CD4-positive, alpha-beta T cell treated with Interleukin-15 for 4 hours (primary cell): ENCODE data around the gene BEND5.

Source experiments
- DNase-seq: peaks from one replicate; pipeline ENCODE4 v3.0.0-alpha.2; 2020; ENCODE audit warnings: low spot score

Gene BEND5

GRCh38 chr1:48765335-48765734 lies 11.4 kb downstream of the BEND5 start:
- DNase-seq = no peak

GRCh38 chr1:48761986-48762385 lies 14.7 kb downstream of the BEND5 start:
- no peak for DNase-seq

- no peak for DNase-seq
Measured at GRCh38 chr1:48761411-48761810, 15.3 kb downstream of the BEND5 start.

GRCh38 chr1:48760857-48761256 lies 15.8 kb downstream of the BEND5 start:
- no peak for DNase-seq

GRCh38 chr1:48758976-48759375 lies 17.7 kb downstream of the BEND5 start:
- DNase-seq = no peak

- DNase-seq = no peak
Measured at GRCh38 chr1:48757363-48757762, 19.3 kb downstream of the BEND5 start.

- DNase-seq = no peak
Measured at GRCh38 chr1:48756683-48757316, 19.9 kb downstream of the BEND5 start.

GRCh38 chr1:48753293-48753692 lies 23.4 kb downstream of the BEND5 start:
- DNase-seq = no peak

GRCh38 chr1:48750109-48750508 lies 26.6 kb downstream of the BEND5 start:
- DNase-seq = no peak

GRCh38 chr1:48749068-48749467 lies 27.6 kb downstream of the BEND5 start:
- DNase-seq = no peak

- no peak for DNase-seq
Measured at GRCh38 chr1:48746906-48747305, 29.8 kb downstream of the BEND5 start.

GRCh38 chr1:48744032-48744431 lies 32.7 kb downstream of the BEND5 start:
- no peak for DNase-seq

GRCh38 chr1:48743480-48743879 lies 33.2 kb downstream of the BEND5 start:
- DNase-seq = no peak

- no peak for DNase-seq
Measured at GRCh38 chr1:48741380-48741779, 35.3 kb downstream of the BEND5 start.

- DNase-seq = no peak
Measured at GRCh38 chr1:48740621-48741020, 36.1 kb downstream of the BEND5 start.

GRCh38 chr1:48739091-48739490 lies 37.6 kb downstream of the BEND5 start:
- no peak for DNase-seq

- no peak for DNase-seq
Measured at GRCh38 chr1:48738356-48738755, 38.3 kb downstream of the BEND5 start.

- DNase-seq = no peak
Measured at GRCh38 chr1:48735796-48736195, 40.9 kb downstream of the BEND5 start.

GRCh38 chr1:48730164-48730910 lies 46.4 kb downstream of the BEND5 start:
- DNase-seq = no peak

- no peak for DNase-seq
Measured at GRCh38 chr1:48728584-48728983, 48.1 kb downstream of the BEND5 start.

- DNase-seq = no peak
Measured at GRCh38 chr1:48726557-48727215, 50.0 kb downstream of the BEND5 start.

GRCh38 chr1:48726139-48726538 lies 50.6 kb downstream of the BEND5 start:
- no peak for DNase-seq

- DNase-seq = no peak
Measured at GRCh38 chr1:48725341-48726046, 51.2 kb downstream of the BEND5 start.
